ENCODE data around the gene CUBN. TPM values are rescaled to one million over a fixed set of nuclear protein-coding genes. Genes with fewer than 3 reads are reported as not detected.

Gene CUBN
- total RNA-seq, 1 experiment from 2014 or later = 0.46 TPM

GRCh38 chr10:17084258-17084657 lies 45.4 kb downstream of the CUBN start (continued):
- TF ChIP-seq FOXP4 (CRISPR knock-in tag; IDR thresholded peaks at IDR 0.05) (no peak), PRDM15 (CRISPR knock-in tag; IDR thresholded peaks at IDR 0.05) (no peak), ATF3 (CRISPR knock-in tag; conservative IDR thresholded peaks at IDR 0.05) (no peak), HMGXB4 (CRISPR knock-in tag; IDR thresholded peaks at IDR 0.05) (no peak), ATF1 (CRISPR knock-in tag; IDR thresholded peaks at IDR 0.05) (no peak), RORB (CRISPR knock-in tag; IDR thresholded peaks at IDR 0.05) (no peak), TCF7 (CRISPR knock-in tag; IDR thresholded peaks at IDR 0.05; ENCODE audit: low read depth) (no peak), NR3C1 (CRISPR knock-in tag; conservative IDR thresholded peaks at IDR 0.05; ENCODE audit: low read depth) (no peak), USF1 (CRISPR knock-in tag; IDR thresholded peaks at IDR 0.05) (no peak), PRRX2 (CRISPR knock-in tag; IDR thresholded peaks at IDR 0.05) (no peak)

GRCh38 chr10:17081431-17081830 lies 48.2 kb downstream of the CUBN start:
- H3K4me1 Mint-ChIP-seq = peaks cover 22% of the 10 kb centered on the region
- ChIA-PET CTCF (no interaction called here), POLR2A (no interaction called here)
- H3K9me3 Mint-ChIP-seq = no peaks in the 10 kb centered on the region
- H3K27ac Mint-ChIP-seq = no peak overlapping the region
- no peak for DNase-seq (ENCODE audit: low spot score)
- H3K27me3 Mint-ChIP-seq (ENCODE audit: low read depth) = no peaks in the 10 kb centered on the region
- no peak for TF ChIP-seq ZBTB21 (CRISPR knock-in tag; IDR thresholded peaks at IDR 0.05; ENCODE audit: borderline replicate concordance)
- TF ChIP-seq ZNF396 (CRISPR knock-in tag; IDR thresholded peaks at IDR 0.05; ENCODE audit: borderline replicate concordance) = no peak
- TF ChIP-seq SOX15 (CRISPR knock-in tag; IDR thresholded peaks at IDR 0.05) = no peak
- no peak for TF ChIP-seq ZNF416 (CRISPR knock-in tag; IDR thresholded peaks at IDR 0.05)
- no peak for TF ChIP-seq USF1 (CRISPR knock-in tag; IDR thresholded peaks at IDR 0.05)
- no peak for TF ChIP-seq ZBTB43 (CRISPR knock-in tag; IDR thresholded peaks at IDR 0.05)
- TF ChIP-seq NR3C1 (CRISPR knock-in tag; conservative IDR thresholded peaks at IDR 0.05; ENCODE audit: low read depth) = no peak
- no peak for TF ChIP-seq ZNF423 (CRISPR knock-in tag; IDR thresholded peaks at IDR 0.05)
- no peak for TF ChIP-seq GABPB1 (CRISPR knock-in tag; IDR thresholded peaks at IDR 0.05)
- no peak for TF ChIP-seq FOXJ3 (CRISPR knock-in tag; IDR thresholded peaks at IDR 0.05; ENCODE audit: borderline replicate concordance)
- no peak for ATAC-seq
- no peaks in the 10 kb centered on the region for H3K36me3 Mint-ChIP-seq
- H3K4me3 Mint-ChIP-seq = no peak overlapping the region

All from WTC11 (cell line).